ENCODE results near the gene MLYCD. TPM values are rescaled to one million over a fixed set of nuclear protein-coding genes. Genes with fewer than 3 reads are reported as not detected.

MLYCD gene
- total RNA-seq, 3 donors from 2014 or later (not counting 1 experiment from before 2014, with no cell fraction given): 8.5 to 13.2 (median 11.9) TPM

GRCh38 chr16:83907111-83907510 is 8.2 kb downstream of the MLYCD start:
- intact Hi-C loops (cut with micrococcal nuclease): no loop called here
- no peaks in the 10 kb centered on the region for H3K27me3 ChIP-seq (ENCODE audit: control insufficient read depth, insufficient read depth, low read length)
- Mint-ChIP-seq H3K27me3 (ENCODE audit: low read depth in 2 of 2) (no peaks in the 10 kb centered on the region), H3K4me1 (peaks cover 23 to 40% of the 10 kb centered on the region in 2 donors), H3K36me3 (no peaks in the 10 kb centered on the region), H3K27ac (no peak overlapping the region), H3K9me3 (no peaks in the 10 kb centered on the region), H3K4me3 (no peak overlapping the region)
- no peak overlapping the region for H3K27ac ChIP-seq (ENCODE audit: low read length)
- no peak for DNase-seq
- H3K36me3 ChIP-seq (ENCODE audit: control insufficient read depth, insufficient read depth, low read length): peaks cover 29% of the 10 kb centered on the region
- TF ChIP-seq, protein P1, sequence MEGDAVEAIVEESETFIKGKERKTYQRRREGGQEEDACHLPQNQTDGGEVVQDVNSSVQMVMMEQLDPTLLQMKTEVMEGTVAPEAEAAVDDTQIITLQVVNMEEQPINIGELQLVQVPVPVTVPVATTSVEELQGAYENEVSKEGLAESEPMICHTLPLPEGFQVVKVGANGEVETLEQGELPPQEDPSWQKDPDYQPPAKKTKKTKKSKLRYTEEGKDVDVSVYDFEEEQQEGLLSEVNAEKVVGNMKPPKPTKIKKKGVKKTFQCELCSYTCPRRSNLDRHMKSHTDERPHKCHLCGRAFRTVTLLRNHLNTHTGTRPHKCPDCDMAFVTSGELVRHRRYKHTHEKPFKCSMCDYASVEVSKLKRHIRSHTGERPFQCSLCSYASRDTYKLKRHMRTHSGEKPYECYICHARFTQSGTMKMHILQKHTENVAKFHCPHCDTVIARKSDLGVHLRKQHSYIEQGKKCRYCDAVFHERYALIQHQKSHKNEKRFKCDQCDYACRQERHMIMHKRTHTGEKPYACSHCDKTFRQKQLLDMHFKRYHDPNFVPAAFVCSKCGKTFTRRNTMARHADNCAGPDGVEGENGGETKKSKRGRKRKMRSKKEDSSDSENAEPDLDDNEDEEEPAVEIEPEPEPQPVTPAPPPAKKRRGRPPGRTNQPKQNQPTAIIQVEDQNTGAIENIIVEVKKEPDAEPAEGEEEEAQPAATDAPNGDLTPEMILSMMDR (IDR thresholded peaks at IDR 0.05): no peak
- WGBS (ENCODE audit: insufficient coverage): 98% methylated on average over 8 of the region's 8 CpGs
- H3K9me3 ChIP-seq (ENCODE audit: control insufficient read depth, insufficient read depth, low read length): no peaks in the 10 kb centered on the region
- H3K4me3 ChIP-seq (ENCODE audit: low read length): no peak overlapping the region
- no peak for ATAC-seq
- H3K4me1 ChIP-seq (ENCODE audit: control insufficient read depth, insufficient read depth, low read length): no peaks in the 10 kb centered on the region

DNA sequence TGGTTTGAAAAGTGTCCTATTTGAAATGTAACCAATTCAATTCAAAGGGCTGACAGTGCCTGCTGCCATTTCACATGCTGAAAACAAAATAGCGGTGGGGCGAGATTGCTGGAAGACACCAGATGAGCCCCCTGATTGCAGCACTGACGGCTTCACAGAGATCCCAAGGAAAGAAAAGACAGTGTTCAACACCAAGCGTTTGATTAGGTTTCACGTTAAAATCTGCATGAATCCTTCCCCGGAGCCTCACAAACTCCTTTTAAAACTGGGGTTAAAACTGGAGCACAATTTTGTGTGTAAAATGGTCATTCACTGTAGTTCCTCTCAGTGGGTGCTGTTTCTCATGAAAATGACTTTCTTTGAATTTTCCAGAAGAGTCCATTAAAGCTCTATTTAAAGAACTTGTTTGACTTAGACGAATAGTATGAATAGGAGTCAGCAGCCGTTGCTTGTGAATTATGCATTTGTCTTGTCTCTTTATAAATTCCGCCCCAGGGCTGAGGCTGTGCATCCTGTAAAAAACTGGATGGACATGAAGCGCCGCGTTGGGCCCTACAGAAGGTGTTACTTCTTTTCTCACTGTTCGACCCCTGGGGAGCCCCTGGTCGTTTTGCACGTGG is 8.8 kb downstream of the MLYCD start:
- TF ChIP-seq, protein P1 (IDR thresholded peaks at IDR 0.05): no peak
- no peaks in the 10 kb centered on the region for H3K27me3 ChIP-seq (ENCODE audit: control insufficient read depth, insufficient read depth, low read length)
- Mint-ChIP-seq H3K9me3 (no peaks in the 10 kb centered on the region), H3K27me3 (ENCODE audit: low read depth in 2 of 2) (no peaks in the 10 kb centered on the region), H3K4me1 (peaks cover 19 to 34% of the 10 kb centered on the region in 2 donors), H3K36me3 (no peaks in the 10 kb centered on the region), H3K27ac (no peak overlapping the region), H3K4me3 (no peak overlapping the region)
- H3K4me1 ChIP-seq (ENCODE audit: control insufficient read depth, insufficient read depth, low read length): no peaks in the 10 kb centered on the region
- H3K27ac ChIP-seq (ENCODE audit: low read length): no peak overlapping the region
- WGBS (ENCODE audit: insufficient coverage): 94% methylated on average over 15 of the region's 15 CpGs
- H3K4me3 ChIP-seq (ENCODE audit: low read length): no peak overlapping the region
- no peak for DNase-seq
- no peaks in the 10 kb centered on the region for H3K9me3 ChIP-seq (ENCODE audit: control insufficient read depth, insufficient read depth, low read length)
- ATAC-seq: no peak
- H3K36me3 ChIP-seq (ENCODE audit: control insufficient read depth, insufficient read depth, low read length): peaks cover 35% of the 10 kb centered on the region
- intact Hi-C loops (cut with micrococcal nuclease): no loop called here

DNA sequence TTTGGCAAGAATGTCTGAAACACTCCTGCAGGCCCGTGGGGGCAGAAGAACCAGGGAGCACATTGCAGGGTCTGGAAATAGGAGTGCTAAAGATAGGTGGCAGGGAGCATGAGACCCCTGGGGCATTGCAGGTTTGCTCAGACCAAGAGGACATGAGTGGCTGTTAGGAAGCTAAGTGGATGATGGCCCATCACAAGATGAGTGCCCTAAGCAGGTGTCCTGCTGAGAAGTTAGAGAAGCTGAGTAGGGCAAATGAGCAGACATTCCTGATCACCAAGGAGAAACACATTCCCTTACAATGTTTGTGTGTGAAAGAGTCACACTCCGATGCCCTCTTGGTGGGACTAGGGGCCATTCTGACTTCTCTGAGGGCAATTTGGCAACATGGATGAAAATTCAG is 9.9 kb downstream of the MLYCD start:
- 100% methylated on average over 2 of the region's 2 CpGs for WGBS (ENCODE audit: insufficient coverage)
- H3K4me1 ChIP-seq (ENCODE audit: control insufficient read depth, insufficient read depth, low read length): no peaks in the 10 kb centered on the region
- Mint-ChIP-seq H3K27ac (peak overlapping the region in 1 of 2 donors; percentile 54), H3K27me3 (ENCODE audit: low read depth in 2 of 2) (no peaks in the 10 kb centered on the region), H3K4me1 (peaks cover 9 to 24% of the 10 kb centered on the region in 2 donors), H3K9me3 (no peaks in the 10 kb centered on the region), H3K36me3 (no peaks in the 10 kb centered on the region), H3K4me3 (no peak overlapping the region)
- ATAC-seq (no peak), DNase-seq (no peak)
- H3K4me3 ChIP-seq (ENCODE audit: low read length): no peak overlapping the region
- intact Hi-C loops (cut with micrococcal nuclease): no loop called here
- H3K9me3 ChIP-seq (ENCODE audit: control insufficient read depth, insufficient read depth, low read length): no peaks in the 10 kb centered on the region
- peaks cover 42% of the 10 kb centered on the region for H3K36me3 ChIP-seq (ENCODE audit: control insufficient read depth, insufficient read depth, low read length)
- no peak overlapping the region for H3K27ac ChIP-seq (ENCODE audit: low read length)
- no peaks in the 10 kb centered on the region for H3K27me3 ChIP-seq (ENCODE audit: control insufficient read depth, insufficient read depth, low read length)
- TF ChIP-seq, protein P1 (IDR thresholded peaks at IDR 0.05): no peak

DNA sequence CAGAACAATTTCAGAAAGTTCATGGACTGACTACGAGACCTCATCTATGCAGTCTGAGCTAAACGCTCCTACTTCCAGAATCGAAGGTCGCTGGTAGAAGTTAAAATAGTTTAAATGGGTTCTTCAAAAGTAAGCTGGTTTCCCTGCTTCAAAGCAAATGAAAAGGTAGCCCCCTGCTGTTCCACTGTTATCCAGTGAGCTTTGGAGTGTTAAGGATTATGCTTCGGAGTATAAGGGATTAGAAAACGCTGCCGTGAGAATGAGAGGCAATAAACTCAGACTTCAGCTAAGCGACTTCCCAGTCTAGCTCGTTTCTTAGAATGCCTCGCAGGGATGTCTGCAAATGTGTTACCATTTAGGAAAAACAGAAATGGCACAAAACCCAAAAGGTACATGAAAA is 12.4 kb downstream of the MLYCD start:
- Mint-ChIP-seq H3K4me1 (peaks cover 13 to 22% of the 10 kb centered on the region in 2 donors), H3K36me3 (peaks cover 6% of the 10 kb centered on the region), H3K27me3 (ENCODE audit: low read depth in 2 of 2) (no peaks in the 10 kb centered on the region), H3K9me3 (no peaks in the 10 kb centered on the region), H3K27ac (no peak overlapping the region), H3K4me3 (no peak overlapping the region)
- DNase-seq (no peak), ATAC-seq (no peak)
- Histone ChIP-seq H3K27ac (ENCODE audit: low read length) (no peak overlapping the region), H3K4me3 (ENCODE audit: low read length) (no peak overlapping the region), H3K4me1 (ENCODE audit: control insufficient read depth, insufficient read depth, low read length) (no peaks in the 10 kb centered on the region), H3K27me3 (ENCODE audit: control insufficient read depth, insufficient read depth, low read length) (no peaks in the 10 kb centered on the region), H3K9me3 (ENCODE audit: control insufficient read depth, insufficient read depth, low read length) (no peaks in the 10 kb centered on the region), H3K36me3 (ENCODE audit: control insufficient read depth, insufficient read depth, low read length) (peaks cover 62% of the 10 kb centered on the region)
- TF ChIP-seq, protein P1 (IDR thresholded peaks at IDR 0.05): no peak
- 93% methylated on average over 10 of the region's 10 CpGs for WGBS (ENCODE audit: insufficient coverage)
- intact Hi-C loops (cut with micrococcal nuclease): no loop called here
